ENCODE data around the gene DDX10.
A peak's percentile ranks its signal among the peaks of the same experiment; 100 is the strongest.
"Not testable (repeated sequence)": the region's sequence is repeated elsewhere in the genome, so short reads cannot be mapped to it uniquely, and the experiment has no call there.

The DDX10 gene

GRCh38 chr11:108664730-108665525 lies at the start of gene DDX10:
Gene DDX10 (plus strand): TSS chr11:108665069. CDS start chr11:108665154, 85 bp downstream.
- DNase-seq (ENCODE audit: low spot score) = peak; percentile 99

GRCh38 chr11:108616549-108616948 lies 48.3 kb upstream of the DDX10 start:
- DNase-seq (ENCODE audit: low spot score) = no peak

DNA sequence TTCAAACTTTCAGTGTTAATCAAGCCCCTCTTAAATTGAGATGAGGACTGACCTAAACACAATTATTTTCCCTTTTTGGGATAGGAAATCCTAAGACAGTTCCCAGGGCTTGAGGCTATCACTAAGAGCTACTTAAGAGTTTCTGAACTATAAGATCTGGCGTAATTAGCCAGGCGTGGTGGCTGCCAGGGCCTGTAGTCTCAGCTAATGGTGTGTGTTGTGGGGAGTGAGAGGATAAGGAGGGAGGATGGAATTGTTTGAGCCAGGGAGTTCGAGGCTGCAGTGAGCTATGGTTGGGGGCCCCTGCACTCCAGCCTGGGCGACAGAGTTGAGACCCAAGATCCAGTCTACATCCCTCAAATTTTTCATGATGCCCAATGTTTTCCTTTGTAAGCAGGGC lies 47.8 kb upstream of the DDX10 start:
- no peak for DNase-seq (ENCODE audit: low spot score)

DNA sequence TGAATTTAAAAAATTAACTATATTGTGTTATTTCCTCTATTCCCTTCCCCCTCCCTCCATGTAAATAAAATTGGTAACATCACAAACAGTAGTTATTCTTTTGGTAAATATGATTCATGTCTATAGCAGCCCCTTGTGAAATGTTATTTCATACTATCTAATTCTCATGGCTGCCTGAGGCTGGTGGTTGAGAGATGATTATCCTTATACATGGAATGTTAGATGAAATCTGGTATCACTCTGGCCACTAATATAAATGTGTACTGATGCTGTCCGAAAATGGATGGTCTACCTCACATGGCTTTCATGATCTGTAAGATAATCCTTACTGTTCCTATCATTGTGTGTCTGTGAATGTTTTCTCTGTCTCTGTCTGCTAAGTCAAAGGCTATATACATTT lies 46.3 kb upstream of the DDX10 start:
- DNase-seq (ENCODE audit: low spot score) = no peak

DNA sequence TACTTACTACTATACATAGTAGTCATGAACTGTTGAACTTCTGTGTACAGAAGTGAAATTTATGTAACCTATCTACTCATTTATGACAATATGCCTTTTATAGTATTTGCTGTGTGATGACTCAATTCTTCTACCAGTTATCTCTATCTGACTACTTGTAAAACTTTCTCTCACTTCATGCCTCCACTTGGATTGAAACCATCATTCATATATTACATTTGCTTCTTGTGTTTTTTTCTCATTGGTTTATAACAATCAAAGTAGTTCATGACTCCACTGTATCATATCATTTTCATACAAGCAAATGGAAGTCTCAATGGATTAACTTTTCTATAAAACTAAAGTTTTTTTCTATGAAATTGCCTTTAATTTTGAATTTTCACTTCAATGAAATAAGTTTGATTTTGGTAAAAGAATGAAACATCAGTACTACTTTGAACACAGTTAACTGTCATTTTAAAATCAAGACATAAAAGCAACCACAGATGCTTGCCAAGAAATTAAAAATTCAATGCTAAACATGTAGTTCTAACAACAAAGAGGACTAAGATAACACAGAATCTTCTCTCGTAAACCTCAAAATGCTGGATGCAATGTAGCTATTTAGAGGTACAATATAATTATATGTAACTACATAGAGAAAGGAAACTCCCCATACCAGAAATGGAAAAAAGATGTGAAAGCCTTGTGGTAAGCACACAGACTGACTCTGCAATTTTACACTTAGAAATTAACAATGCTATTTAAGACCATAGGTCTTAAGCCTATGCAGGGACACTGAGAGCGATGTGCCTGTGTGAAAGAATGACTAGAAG lies 43.7 kb upstream of the DDX10 start:
- no peak for DNase-seq (ENCODE audit: low spot score)

GRCh38 chr11:108622341-108622740 lies 42.5 kb upstream of the DDX10 start:
- DNase-seq (ENCODE audit: low spot score) = no peak

GRCh38 chr11:108624196-108624925 lies 40.5 kb upstream of the DDX10 start:
- no peak for DNase-seq (ENCODE audit: low spot score)

- no peak for DNase-seq (ENCODE audit: low spot score)
Measured at GRCh38 chr11:108628326-108628725, 36.5 kb upstream of the DDX10 start.

DNA sequence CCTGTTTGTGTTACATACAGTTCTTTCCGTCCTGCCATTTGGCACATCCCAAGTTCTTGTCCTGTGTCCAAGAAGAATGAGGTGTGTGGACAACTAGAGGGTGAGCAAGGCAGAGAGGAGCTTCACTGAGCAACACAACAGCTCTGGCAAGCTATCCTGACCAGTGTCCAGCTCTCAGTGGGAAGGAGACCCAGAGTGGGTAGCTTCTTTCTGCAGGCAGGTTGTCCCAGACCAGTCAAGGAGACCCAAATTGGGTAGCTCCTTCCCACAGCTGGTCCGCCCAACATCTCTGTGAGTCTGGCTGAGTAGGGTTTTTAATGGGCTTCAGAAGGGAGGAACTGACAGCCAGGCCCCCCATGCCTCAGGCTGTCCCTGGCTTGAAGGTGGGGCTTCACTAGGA lies 36.1 kb upstream of the DDX10 start:
- DNase-seq (ENCODE audit: low spot score) = no peak

DNA sequence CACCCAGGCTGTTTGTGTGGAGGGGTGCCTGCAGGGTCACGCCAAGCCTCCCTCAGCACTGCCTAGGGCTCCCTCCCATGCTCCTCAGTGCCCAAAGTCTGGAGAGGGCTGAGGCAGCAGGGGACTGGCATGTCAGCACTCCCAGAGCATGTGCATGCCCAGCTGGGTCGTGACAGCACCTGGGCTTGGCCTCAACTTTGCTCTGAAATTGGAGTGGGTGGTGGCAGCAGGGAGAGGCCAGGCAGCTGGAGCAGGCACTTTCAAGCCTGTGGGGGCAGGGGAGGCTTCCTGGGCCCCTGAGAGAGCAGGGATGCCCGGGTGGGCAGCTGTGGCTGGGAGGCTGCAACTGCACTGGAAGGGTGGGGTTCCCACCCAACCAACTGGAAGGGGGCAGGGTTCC lies 35.6 kb upstream of the DDX10 start:
- DNase-seq (ENCODE audit: low spot score) = no peak

DNA sequence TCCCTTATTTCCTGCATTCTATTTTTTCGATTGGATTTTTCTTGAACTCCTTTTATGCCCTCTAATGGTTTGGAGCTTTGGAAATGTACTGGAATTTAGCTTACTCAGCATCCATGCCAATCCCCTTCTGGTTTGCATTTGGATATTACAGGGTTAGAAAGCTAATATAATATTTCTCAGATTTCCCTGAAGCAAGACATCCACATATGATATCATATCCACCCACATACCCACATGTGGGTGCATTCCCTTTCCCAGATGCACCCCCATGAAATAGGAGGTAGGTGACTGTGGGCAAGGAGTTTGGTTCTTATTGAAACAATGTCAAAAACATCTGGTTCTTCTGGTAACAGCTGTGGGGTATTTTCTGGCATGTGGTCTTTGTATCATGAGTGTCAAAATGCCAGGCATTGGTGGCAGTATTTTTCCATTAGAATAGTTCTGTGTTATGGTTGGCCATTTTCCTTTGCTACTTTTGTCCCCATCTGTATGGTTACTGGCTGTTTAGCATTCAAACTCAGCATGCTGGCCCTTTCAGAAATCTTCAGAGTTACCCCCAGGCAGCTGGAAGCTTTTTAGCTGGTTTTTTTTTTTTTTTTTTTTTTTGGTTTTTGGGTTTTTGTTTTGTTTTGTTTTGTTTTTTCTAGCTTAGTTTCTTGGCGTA lies 32.7 kb upstream of the DDX10 start:
- no peak for DNase-seq (ENCODE audit: low spot score)

DNA sequence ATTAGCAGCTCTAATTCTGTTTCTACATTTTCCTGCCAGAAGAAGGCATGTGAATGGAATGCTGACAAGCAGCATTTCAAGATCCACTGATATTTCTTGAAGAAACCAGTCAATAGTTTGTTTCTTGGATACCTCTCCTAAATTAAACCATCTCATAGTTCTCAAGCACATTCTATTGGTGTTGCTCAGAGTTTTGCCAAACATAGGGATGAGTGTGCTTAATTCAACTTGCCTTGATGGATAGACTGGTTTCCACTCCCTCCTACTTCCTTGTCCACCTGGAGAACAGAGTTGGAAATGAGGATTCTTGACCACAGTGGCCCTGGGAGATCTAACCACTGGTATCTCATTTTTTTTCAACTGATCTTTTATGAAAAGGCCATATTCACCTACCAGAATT lies 29.8 kb upstream of the DDX10 start:
- no peak for DNase-seq (ENCODE audit: low spot score)

DNA sequence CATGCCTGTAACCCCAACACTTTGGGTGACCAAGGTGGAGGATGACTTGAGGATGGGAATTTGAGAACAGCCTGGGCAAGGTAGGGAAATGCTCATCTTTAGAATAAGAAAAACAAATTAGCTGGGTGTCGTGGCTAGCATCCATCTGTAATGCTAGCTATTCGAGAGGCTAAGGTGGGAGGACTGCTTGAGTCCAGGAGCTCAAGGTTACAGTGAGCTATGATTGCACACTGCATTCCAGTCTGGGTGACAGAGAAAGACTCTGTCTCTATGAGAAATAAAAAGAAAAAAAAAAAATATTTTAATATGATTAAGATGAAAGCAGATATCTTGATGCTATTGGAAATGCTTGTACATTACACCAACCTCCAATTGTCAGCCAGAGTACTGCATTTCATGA lies 28.6 kb upstream of the DDX10 start:
- no peak for DNase-seq (ENCODE audit: low spot score)

DNA sequence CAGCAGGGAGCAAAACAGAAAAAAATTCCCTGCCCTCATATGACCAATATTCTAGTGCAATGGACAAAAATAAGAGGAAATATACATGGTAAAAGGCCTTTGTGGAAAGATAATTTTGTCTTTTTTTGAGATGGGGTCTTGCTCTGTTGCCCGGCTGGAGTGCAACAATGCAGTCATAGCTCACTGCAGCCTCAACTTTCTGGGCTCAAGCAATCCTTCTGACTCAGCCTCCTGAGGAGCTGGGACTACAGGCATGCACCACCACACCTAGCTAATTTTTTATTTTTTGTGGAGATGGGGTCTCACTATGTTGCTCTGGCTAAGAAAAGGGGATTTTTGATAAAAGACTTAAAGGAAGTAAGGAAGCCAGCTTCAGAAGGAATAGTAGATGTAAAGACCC lies 25.7 kb upstream of the DDX10 start:
- no peak for DNase-seq (ENCODE audit: low spot score)

GRCh38 chr11:108641752-108642151 lies 23.1 kb upstream of the DDX10 start:
- not testable (repeated sequence) for DNase-seq (ENCODE audit: low spot score)

GRCh38 chr11:108643974-108644373 lies 20.9 kb upstream of the DDX10 start:
- no peak for DNase-seq (ENCODE audit: low spot score)

DNA sequence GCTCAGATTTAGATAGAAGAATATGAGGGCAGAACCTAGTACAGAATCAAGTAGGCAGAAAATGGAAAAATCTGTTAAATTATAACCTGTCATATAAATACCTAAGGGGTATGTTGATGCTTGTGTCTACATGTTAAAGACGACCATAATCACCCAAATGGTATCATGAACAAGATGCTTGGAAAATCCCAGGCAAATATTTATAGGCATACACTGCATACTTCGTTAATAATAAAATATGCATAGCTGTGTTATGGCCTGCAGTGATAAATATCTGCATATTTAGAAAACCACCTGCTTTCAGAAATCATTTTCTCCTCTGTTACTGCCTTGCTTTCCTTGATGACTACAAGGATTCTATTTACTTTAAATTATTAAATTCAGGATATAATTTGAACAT lies 18.9 kb upstream of the DDX10 start:
- DNase-seq (ENCODE audit: low spot score) = no peak

GRCh38 chr11:108647387-108647700 lies 17.5 kb upstream of the DDX10 start:
- no peak for DNase-seq (ENCODE audit: low spot score)

- DNase-seq (ENCODE audit: low spot score) = peak; percentile 67
Measured at GRCh38 chr11:108647701-108648527, 17.0 kb upstream of the DDX10 start.

- DNase-seq (ENCODE audit: low spot score) = no peak
Measured at GRCh38 chr11:108648528-108648885, 16.4 kb upstream of the DDX10 start.

GRCh38 chr11:108654100-108654499 lies 10.8 kb upstream of the DDX10 start:
- not testable (repeated sequence) for DNase-seq (ENCODE audit: low spot score)
